Stomach (tissue), 4 donors: ENCODE measurements around the gene ATRNL1.

Source experiments
- POLR2A ChIP-seq, 4 donors: fragments of 450-650 bp; IDR thresholded peaks; one replicate each; pipeline ENCODE4 v1.6.1; 2016; ENCODE audit warnings: antibody characterized with exemption in 4 of 4, control low read depth in 2 of 4, mild to moderate bottlenecking in 1 of 4, moderate library complexity in 1 of 4
- POLR2AphosphoS5 ChIP-seq, 3 donors: sonication (generic); formaldehyde crosslinking; IDR thresholded peaks; one replicate each; pipeline ENCODE4 v1.6.1; 2016; ENCODE audit warnings: antibody characterized with exemption in 3 of 3
- TF ChIP-seq, protein P1 (sequence below), 7 experiments: fragments of 450-650 bp in 4 of 7; fragments of 200-600 bp in 3 of 7; sonication (generic) in 3 of 7; IDR thresholded peaks; one replicate each; pipeline ENCODE4 v1.5.1; 2016 to 2019; ENCODE audit warnings: antibody characterized with exemption in 7 of 7, control low read depth in 2 of 7, mild to moderate bottlenecking in 1 of 7

DNA sequence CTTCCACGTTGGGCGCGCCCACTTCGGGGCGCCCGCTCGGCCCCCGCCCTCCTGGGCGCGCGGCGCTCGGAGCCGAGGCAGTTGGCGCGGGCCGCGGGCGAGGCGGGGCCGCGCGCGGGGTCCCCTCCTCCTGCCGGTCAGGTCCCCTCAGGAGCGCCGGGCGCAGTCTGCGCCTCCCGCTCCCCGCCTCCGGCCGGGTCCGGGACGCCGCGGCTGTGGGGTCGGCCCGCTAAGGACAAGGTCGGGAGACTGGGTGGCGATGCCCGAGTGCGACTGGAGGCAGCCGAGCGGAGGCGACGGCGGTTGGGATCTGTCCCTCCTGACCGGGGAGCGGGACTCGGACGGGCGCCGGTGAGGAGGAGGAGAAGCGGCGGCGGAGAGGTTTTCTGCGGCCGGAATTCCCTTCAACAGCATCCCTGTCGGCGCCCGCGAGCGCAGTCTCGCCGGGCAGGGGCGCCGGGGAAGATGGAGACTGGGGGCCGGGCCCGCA is at the start of gene ATRNL1:
- TF ChIP-seq POLR2A (IDR thresholded peaks at IDR 0.05) (no peak), POLR2AphosphoS5 (IDR thresholded peaks at IDR 0.05) (no peak)
- TF ChIP-seq, protein P1, sequence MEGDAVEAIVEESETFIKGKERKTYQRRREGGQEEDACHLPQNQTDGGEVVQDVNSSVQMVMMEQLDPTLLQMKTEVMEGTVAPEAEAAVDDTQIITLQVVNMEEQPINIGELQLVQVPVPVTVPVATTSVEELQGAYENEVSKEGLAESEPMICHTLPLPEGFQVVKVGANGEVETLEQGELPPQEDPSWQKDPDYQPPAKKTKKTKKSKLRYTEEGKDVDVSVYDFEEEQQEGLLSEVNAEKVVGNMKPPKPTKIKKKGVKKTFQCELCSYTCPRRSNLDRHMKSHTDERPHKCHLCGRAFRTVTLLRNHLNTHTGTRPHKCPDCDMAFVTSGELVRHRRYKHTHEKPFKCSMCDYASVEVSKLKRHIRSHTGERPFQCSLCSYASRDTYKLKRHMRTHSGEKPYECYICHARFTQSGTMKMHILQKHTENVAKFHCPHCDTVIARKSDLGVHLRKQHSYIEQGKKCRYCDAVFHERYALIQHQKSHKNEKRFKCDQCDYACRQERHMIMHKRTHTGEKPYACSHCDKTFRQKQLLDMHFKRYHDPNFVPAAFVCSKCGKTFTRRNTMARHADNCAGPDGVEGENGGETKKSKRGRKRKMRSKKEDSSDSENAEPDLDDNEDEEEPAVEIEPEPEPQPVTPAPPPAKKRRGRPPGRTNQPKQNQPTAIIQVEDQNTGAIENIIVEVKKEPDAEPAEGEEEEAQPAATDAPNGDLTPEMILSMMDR (IDR thresholded peaks at IDR 0.05) = no peak
